OCI-LY1 (cell line): ENCODE measurements around the gene GFPT1.

Experiments
- EZH2 ChIP-seq: fragments of 200-600 bp; sonication (generic), shearing (Covaris generic); IDR thresholded peaks from 2 replicates; pipeline ENCODE4 v1.8.0; 2017; ENCODE audit warnings: borderline replicate concordance, mixed run types, mild to moderate bottlenecking, antibody characterized with exemption, low read length, moderate library complexity, mixed read lengths
- TF ChIP-seq, protein P1 (sequence below): fragments of 200-600 bp; sonication (generic), shearing (Covaris generic); IDR thresholded peaks from 2 replicates; pipeline ENCODE4 v1.5.1; 2017; ENCODE audit warnings: mild to moderate bottlenecking, antibody characterized with exemption, low read length, moderate library complexity, mixed read lengths

DNA sequence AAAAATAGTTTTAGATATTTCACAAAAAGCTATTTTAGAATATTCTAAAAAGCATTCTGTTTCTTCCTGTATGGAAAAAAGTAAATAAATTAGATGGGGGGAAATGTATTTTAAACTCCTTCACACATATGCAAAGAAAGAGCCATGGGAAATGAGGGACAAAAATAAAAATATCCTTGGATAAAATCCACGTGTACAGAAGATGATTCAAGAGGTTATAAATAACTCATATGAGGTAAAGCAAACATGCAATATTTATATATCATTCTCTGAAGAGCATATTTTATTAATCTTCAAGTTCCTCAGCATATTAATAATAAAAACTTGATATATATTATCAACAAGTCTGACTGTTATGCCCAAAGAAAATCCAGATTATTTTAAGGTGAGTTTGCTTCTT lies 8.8 kb upstream of the GFPT1 start:
- TF ChIP-seq, protein P1, sequence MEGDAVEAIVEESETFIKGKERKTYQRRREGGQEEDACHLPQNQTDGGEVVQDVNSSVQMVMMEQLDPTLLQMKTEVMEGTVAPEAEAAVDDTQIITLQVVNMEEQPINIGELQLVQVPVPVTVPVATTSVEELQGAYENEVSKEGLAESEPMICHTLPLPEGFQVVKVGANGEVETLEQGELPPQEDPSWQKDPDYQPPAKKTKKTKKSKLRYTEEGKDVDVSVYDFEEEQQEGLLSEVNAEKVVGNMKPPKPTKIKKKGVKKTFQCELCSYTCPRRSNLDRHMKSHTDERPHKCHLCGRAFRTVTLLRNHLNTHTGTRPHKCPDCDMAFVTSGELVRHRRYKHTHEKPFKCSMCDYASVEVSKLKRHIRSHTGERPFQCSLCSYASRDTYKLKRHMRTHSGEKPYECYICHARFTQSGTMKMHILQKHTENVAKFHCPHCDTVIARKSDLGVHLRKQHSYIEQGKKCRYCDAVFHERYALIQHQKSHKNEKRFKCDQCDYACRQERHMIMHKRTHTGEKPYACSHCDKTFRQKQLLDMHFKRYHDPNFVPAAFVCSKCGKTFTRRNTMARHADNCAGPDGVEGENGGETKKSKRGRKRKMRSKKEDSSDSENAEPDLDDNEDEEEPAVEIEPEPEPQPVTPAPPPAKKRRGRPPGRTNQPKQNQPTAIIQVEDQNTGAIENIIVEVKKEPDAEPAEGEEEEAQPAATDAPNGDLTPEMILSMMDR: no peak
- TF ChIP-seq EZH2: no peak
